GM23338 (cell line): Measurements from ENCODE around the gene BEND4. TPM values are rescaled to one million over a fixed set of nuclear protein-coding genes. Genes with fewer than 3 reads are reported as not detected.

Source experiments
- ATAC-seq: fragments of 200-7000 bp; cut with Tn5 transposase; 3 replicates; pipeline ENCODE4 v1.9.1; 2020
- DNase-seq: peaks from one replicate; pipeline ENCODE4 v3.0.0-alpha.2; 2015; ENCODE audit warnings: low spot score
- H2AFZ ChIP-seq: fragments of 200-600 bp; sonication (generic); 2 replicates; pipeline ENCODE4 v1.8.0; 2016; ENCODE audit warnings: antibody characterized with exemption, mild to moderate bottlenecking, moderate library complexity
- H3F3A ChIP-seq: fragments of 200-600 bp; sonication (generic); replicated peaks from 2 replicates; pipeline ENCODE4 v1.8.0; 2017; ENCODE audit warnings: antibody characterized with exemption, mixed run types, low read depth
- H3K27ac ChIP-seq: fragments of 200-600 bp; sonication (generic); 2 replicates; pipeline ENCODE4 v1.6.1; 2016; ENCODE audit warnings: low read depth
- H3K27me3 ChIP-seq: fragments of 200-600 bp; sonication (generic); 2 replicates; pipeline ENCODE4 v1.8.0; 2016; ENCODE audit warnings: mild to moderate bottlenecking, mixed run types, moderate library complexity; ENCODE audit not compliant: insufficient read depth
- H3K36me3 ChIP-seq: fragments of 200-600 bp; sonication (generic); 2 replicates; pipeline ENCODE4 v1.8.0; 2016; ENCODE audit warnings: mild to moderate bottlenecking; ENCODE audit not compliant: insufficient read depth
- H3K4me1 ChIP-seq: fragments of 200-600 bp; sonication (generic); 2 replicates; pipeline ENCODE4 v1.8.0; 2016; ENCODE audit warnings: mild to moderate bottlenecking, moderate library complexity; ENCODE audit not compliant: insufficient read depth
- H3K4me2 ChIP-seq: fragments of 200-600 bp; sonication (generic); 2 replicates; pipeline ENCODE4 v1.7.1; 2017; ENCODE audit warnings: mixed run types
- H3K4me3 ChIP-seq: fragments of 200-600 bp; sonication (generic); 2 replicates; pipeline ENCODE4 v1.6.1; 2016; ENCODE audit warnings: mixed run types
- H3K79me2 ChIP-seq: fragments of 200-600 bp; sonication (generic); replicated peaks from 2 replicates; pipeline ENCODE4 v1.8.0; 2017; ENCODE audit warnings: mild to moderate bottlenecking; ENCODE audit not compliant: insufficient read depth
- H3K9me2 ChIP-seq: fragments of 200-600 bp; sonication (generic); 2 replicates; pipeline ENCODE4 v1.8.0; 2017; ENCODE audit not compliant: insufficient read depth
- H4K20me1 ChIP-seq: fragments of 200-600 bp; sonication (generic); replicated peaks from 2 replicates; pipeline ENCODE4 v1.8.0; 2017; ENCODE audit warnings: mild to moderate bottlenecking; ENCODE audit not compliant: insufficient read depth
- H3K27ac Mint-ChIP-seq: 2 replicates; pipeline ENCODE4 v1.8.0; 2020; ENCODE audit warnings: inconsistent platforms, mild to moderate bottlenecking, moderate library complexity, mixed read lengths
- H3K27me3 Mint-ChIP-seq: 3 replicates; pipeline ENCODE4 v1.8.0; 2022; ENCODE audit warnings: low read depth, mild to moderate bottlenecking, moderate library complexity, mixed read lengths, inconsistent platforms; ENCODE audit not compliant: insufficient read depth, poor library complexity
- H3K36me3 Mint-ChIP-seq: 3 replicates; pipeline ENCODE4 v1.8.0; 2021; ENCODE audit warnings: low read depth, mild to moderate bottlenecking, inconsistent platforms, moderate library complexity, mixed read lengths
- H3K4me1 Mint-ChIP-seq: 3 replicates; pipeline ENCODE4 v1.8.0; 2020; ENCODE audit warnings: mild to moderate bottlenecking, inconsistent platforms, mixed read lengths
- H3K4me3 Mint-ChIP-seq: 3 replicates; pipeline ENCODE4 v1.8.0; 2021; ENCODE audit warnings: moderate library complexity, mild to moderate bottlenecking, inconsistent platforms, mixed read lengths
- H3K9me3 Mint-ChIP-seq: 3 replicates; pipeline ENCODE4 v1.8.0; 2020; ENCODE audit warnings: moderate library complexity, mild to moderate bottlenecking, inconsistent platforms, mixed read lengths
- CREB1 ChIP-seq: fragments of 250-450 bp; sonication (Bioruptor Pico); IDR thresholded peaks from 2 replicates; pipeline ENCODE4 v1.5.0; 2020; ENCODE audit warnings: low read depth, mild to moderate bottlenecking, moderate library complexity
- CTCF ChIP-seq, 2 experiments: fragments of 200-600 bp in 1 of 2; sonication (generic) in 1 of 2; conservative IDR thresholded peaks; 2 replicates each; pipeline versions ENCODE4 v1.5.1 to v1.6.1; 2016 to 2017; ENCODE audit warnings: antibody characterized with exemption in 2 of 2, low read depth in 2 of 2, mild to moderate bottlenecking in 2 of 2, moderate library complexity in 1 of 2
- ETS1 ChIP-seq: IDR thresholded peaks from 2 replicates; pipeline ENCODE4 v1.6.1; 2016; ENCODE audit warnings: antibody characterized with exemption
- EZH2phosphoT487 ChIP-seq: fragments of 200-600 bp; sonication (generic); IDR thresholded peaks from one replicate; pipeline ENCODE4 v1.8.1; 2018; ENCODE audit warnings: antibody characterized with exemption; ENCODE audit not compliant: unreplicated experiment
- POLR2AphosphoS5 ChIP-seq: IDR thresholded peaks from 2 replicates; pipeline ENCODE4 v1.6.1; 2016; ENCODE audit warnings: antibody characterized with exemption, low read depth
- REST ChIP-seq: IDR thresholded peaks from one replicate; pipeline ENCODE4 v1.6.1; 2018; ENCODE audit warnings: antibody characterized with exemption; ENCODE audit not compliant: unreplicated experiment
- ZNF331 ChIP-seq: fragments of 250-450 bp; sonication (Bioruptor Pico); IDR thresholded peaks from 2 replicates; pipeline ENCODE4 v1.5.0; 2020; ENCODE audit warnings: low read depth, mild to moderate bottlenecking, moderate library complexity
- polyA plus RNA-seq: library from polyadenylated mRNA; unstranded; fragments of >200 nt; fragmentation: Nextera tagmentation; extraction: Ambion mirVana; gene quantifications from 2 replicates; pipeline ENCODE4 v1.2.1, GENCODE V29; 2016
- total RNA-seq: library from RNA; depleted of rRNA; stranded (reverse); fragments of >200 nt; shearing (Covaris generic); gene quantifications from 2 replicates; pipeline ENCODE4 v1.2.3, GENCODE V29; 2014

The BEND4 gene
- total and polyA plus RNA-seq, 2 experiments from 2014 or later: 13.5 to 60.2 TPM

GRCh38 chr4:42133006-42133405 is 19.4 kb downstream of the BEND4 start (continued):
- TF ChIP-seq REST: no peak
- TF ChIP-seq CTCF (conservative IDR thresholded peaks at IDR 0.05; ENCODE audit: low read depth in 2 of 2): no peak
- TF ChIP-seq CREB1 (CRISPR knock-in tag): no peak
- no peak for TF ChIP-seq POLR2AphosphoS5
- no peak for TF ChIP-seq ETS1
- no peak for TF ChIP-seq ZNF331 (CRISPR knock-in tag)

- Histone ChIP-seq H3K27ac (no peak overlapping the region), H3K4me1 (peaks cover 16% of the 10 kb centered on the region), H3K4me2 (no peak overlapping the region), H3K27me3 (no peaks in the 10 kb centered on the region), H2AFZ (no peak overlapping the region), H3K79me2 (peaks cover 94% of the 10 kb centered on the region), H3K4me3 (no peak overlapping the region), H3K9me2 (no peaks in the 10 kb centered on the region), H3F3A (no peaks in the 10 kb centered on the region), H3K36me3 (peaks cover 4% of the 10 kb centered on the region; the same call in 1 of the 2 replicates), H4K20me1 (peaks cover 7% of the 10 kb centered on the region)
- Mint-ChIP-seq H3K9me3 (no peaks in the 10 kb centered on the region), H3K4me3 (no peak overlapping the region), H3K27ac (0 out of 2 replicates have a peak overlapping the region, but pooled peaks have one; percentile 37), H3K27me3 (peaks cover 10% of the 10 kb centered on the region), H3K4me1 (peaks cover 31% of the 10 kb centered on the region), H3K36me3 (peaks cover 62% of the 10 kb centered on the region)
- ATAC-seq (peak; percentile 50), DNase-seq (peak; percentile 14)
- TF ChIP-seq CTCF (conservative IDR thresholded peaks at IDR 0.05; ENCODE audit: low read depth in 2 of 2) (0 out of 4 replicates have a peak, but pooled peaks of 1 of the 2 experiments have one; percentile 9), EZH2phosphoT487 (no peak)
Observed at GRCh38 chr4:42132099-42132498, 20.4 kb downstream of the BEND4 start.
